ENCODE results near the gene CHMP5. TPM values are rescaled to one million over a fixed set of nuclear protein-coding genes. Genes with fewer than 3 reads are reported as not detected.

CHMP5 gene
- total RNA-seq, 1 experiment from 2014 or later = 61.8 TPM

- H2AFZ ChIP-seq (ENCODE audit: low read depth, low read length, poor library complexity, severe bottlenecking) = no peak overlapping the region
- no peak for ATAC-seq
- no peak overlapping the region for H3K27ac ChIP-seq (ENCODE audit: low read depth, low read length)
- no peak overlapping the region for H3K4me3 ChIP-seq (replicated peaks in 1 of 2; ENCODE audit: low read depth in 1 of 2, low read length in 2 of 2)
- H3K36me3 ChIP-seq (ENCODE audit: control insufficient read depth in 1 of 2, insufficient read depth in 2 of 2, low read length in 2 of 2) = no peaks in the 10 kb centered on the region
- no peaks in the 10 kb centered on the region for H3K9me3 ChIP-seq (ENCODE audit: control insufficient read depth in 1 of 2, insufficient read depth in 1 of 2, low read depth in 1 of 2, low read length in 2 of 2)
- no TSS peak for BruUV-seq (replicated peaks)
- H4K20me1 ChIP-seq (ENCODE audit: insufficient read depth) = no peaks in the 10 kb centered on the region
- no peaks in the 10 kb centered on the region for H3K27me3 ChIP-seq (ENCODE audit: insufficient read depth, low read length)
- ChIA-PET CTCF (interaction anchor here (1.0 to 2.0 kb wide), 8 partner anchors 7 to 847 kb away, joined by 3 to 6 read pairs (median 4); partner anchors contain the start of gene SMU1), RAD21 (ENCODE audit: low non-redundant PET in 1 of 2, low total read pairs in 2 of 2, uncharacterized antibody in 2 of 2, unreplicated experiment in 2 of 2) (interaction anchor here (0.6 kb wide), 2 partner anchors 11 to 293 kb away, joined by 3 to 4 read pairs; no protein-coding TSS in a partner anchor), POLR2A (interaction anchor here (1.6 kb wide), 1 partner anchor 202 kb away, joined by 3 read pairs; the partner anchor contains the start of gene DNAJA1)
- no peak for TF ChIP-seq TCF7L2 (IDR thresholded peaks at IDR 0.05; ENCODE audit: borderline replicate concordance, extremely low read depth, insufficient read depth, insufficient read length)
- TF ChIP-seq YY1 (IDR thresholded peaks at IDR 0.05; ENCODE audit: extremely low read depth, insufficient replicate concordance, low read depth, low read length) = no peak
- TF ChIP-seq FOSL1 (IDR thresholded peaks at IDR 0.05; ENCODE audit: low read depth) = no peak
- TF ChIP-seq POLR2AphosphoS5 (IDR thresholded peaks at IDR 0.05; ENCODE audit: low read depth, low read length) = no peak
- no peak for TF ChIP-seq POLR2A (IDR thresholded peaks at IDR 0.05; ENCODE audit: borderline replicate concordance, extremely low read depth, insufficient read depth, insufficient read length)
- TF ChIP-seq EZH2 (IDR thresholded peaks at IDR 0.05) = no peak
- TF ChIP-seq JUND (IDR thresholded peaks at IDR 0.05) = no peak
- TF ChIP-seq, protein P1, sequence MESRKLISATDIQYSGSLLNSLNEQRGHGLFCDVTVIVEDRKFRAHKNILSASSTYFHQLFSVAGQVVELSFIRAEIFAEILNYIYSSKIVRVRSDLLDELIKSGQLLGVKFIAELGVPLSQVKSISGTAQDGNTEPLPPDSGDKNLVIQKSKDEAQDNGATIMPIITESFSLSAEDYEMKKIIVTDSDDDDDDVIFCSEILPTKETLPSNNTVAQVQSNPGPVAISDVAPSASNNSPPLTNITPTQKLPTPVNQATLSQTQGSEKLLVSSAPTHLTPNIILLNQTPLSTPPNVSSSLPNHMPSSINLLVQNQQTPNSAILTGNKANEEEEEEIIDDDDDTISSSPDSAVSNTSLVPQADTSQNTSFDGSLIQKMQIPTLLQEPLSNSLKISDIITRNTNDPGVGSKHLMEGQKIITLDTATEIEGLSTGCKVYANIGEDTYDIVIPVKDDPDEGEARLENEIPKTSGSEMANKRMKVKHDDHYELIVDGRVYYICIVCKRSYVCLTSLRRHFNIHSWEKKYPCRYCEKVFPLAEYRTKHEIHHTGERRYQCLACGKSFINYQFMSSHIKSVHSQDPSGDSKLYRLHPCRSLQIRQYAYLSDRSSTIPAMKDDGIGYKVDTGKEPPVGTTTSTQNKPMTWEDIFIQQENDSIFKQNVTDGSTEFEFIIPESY (IDR thresholded peaks at IDR 0.05; ENCODE audit: extremely low read depth, insufficient replicate concordance, low read length) = no peak
- TF ChIP-seq ATF3 (IDR thresholded peaks at IDR 0.05) = no peak
- TF ChIP-seq ELF1 (IDR thresholded peaks at IDR 0.05; ENCODE audit: borderline replicate concordance, low read depth) = no peak
- TF ChIP-seq SIN3A (IDR thresholded peaks at IDR 0.05; ENCODE audit: low read depth) = no peak
- TF ChIP-seq CTCF (IDR thresholded peaks at IDR 0.05 in 2 of 3, conservative IDR thresholded peaks at IDR 0.05 in 1 of 3; ENCODE audit: borderline replicate concordance in 1 of 3, insufficient read depth in 1 of 3, low read depth in 2 of 3, low read length in 2 of 3) = no peak
- intact Hi-C loops (cut with micrococcal nuclease) = loop anchor here (10.0 kb wide), 1 partner anchor 642 kb away; no protein-coding TSS in a partner anchor
- H3K79me2 ChIP-seq (ENCODE audit: insufficient read depth, low read length) = no peaks in the 10 kb centered on the region
- no peaks in the 10 kb centered on the region for H3K9me2 ChIP-seq (ENCODE audit: insufficient read depth)
- DNase-seq (ENCODE audit: low read depth, low spot score) = no peak
- H3K4me2 ChIP-seq (ENCODE audit: low read length) = no peak overlapping the region
- H3K4me1 ChIP-seq (ENCODE audit: control insufficient read depth in 1 of 2, insufficient read depth in 2 of 2, low read length in 2 of 2) = peaks cover 28 to 41% of the 10 kb centered on the region in 2 experiments
- no peak overlapping the region for H3K9ac ChIP-seq (ENCODE audit: low read length)
Measured at GRCh38 chr9:33227008-33227398, 37.8 kb upstream of the CHMP5 start.

Measured in HCT116 (cell line).